ENCODE results near the gene GRAMD2A. TPM values are rescaled to one million over a fixed set of nuclear protein-coding genes. Genes with fewer than 3 reads are reported as not detected.

Gene GRAMD2A
- total and polyA plus RNA-seq, 8 donors: 6.2 to 36.1 (median 8.9) TPM

GRCh38 chr15:72205896-72206676, 8.5 kb upstream of the GRAMD2A start:
- TF ChIP-seq CTCF (IDR thresholded peaks at IDR 0.05): no peak
- H3K4me3 ChIP-seq: no peak overlapping the region
- peaks cover 5 to 100% of the 10 kb centered on the region in 2 donors for H3K36me3 ChIP-seq
- peaks cover 0 to 3% of the 10 kb centered on the region in 2 donors for H3K4me1 ChIP-seq
- H3K27ac ChIP-seq: no peak overlapping the region
- no peaks in the 10 kb centered on the region for H3K27me3 ChIP-seq
- DNase-seq (no peak), ATAC-seq (no peak)
- intact Hi-C loops (cut with DNase I): loop anchor here in 1 of 2 donors (10.0 kb wide), 1 partner anchor 79 kb away; no protein-coding TSS in a partner anchor
- no peaks in the 10 kb centered on the region for H3K9me3 ChIP-seq

- DNase-seq: no peak
- intact Hi-C loops (cut with DNase I): loop anchor here in 1 of 2 donors (10.0 kb wide), 1 partner anchor 80 kb away; no protein-coding TSS in a partner anchor
- H3K9me3 ChIP-seq: no peaks in the 10 kb centered on the region
- no peak overlapping the region for H3K4me3 ChIP-seq
- no peak for TF ChIP-seq CTCF (IDR thresholded peaks at IDR 0.05)
- H3K4me1 ChIP-seq: peaks cover 0 to 8% of the 10 kb centered on the region in 2 donors
- ATAC-seq: no peak
- H3K27me3 ChIP-seq: no peaks in the 10 kb centered on the region
- H3K27ac ChIP-seq: no peak overlapping the region
- H3K36me3 ChIP-seq: peaks cover 5 to 100% of the 10 kb centered on the region in 2 donors
Observed at GRCh38 chr15:72205273-72205672, 7.7 kb upstream of the GRAMD2A start.

- Histone ChIP-seq H3K4me1 (peaks cover 8 to 24% of the 10 kb centered on the region in 2 donors), H3K27ac (no peak overlapping the region), H3K27me3 (no peaks in the 10 kb centered on the region), H3K36me3 (peaks cover 5 to 100% of the 10 kb centered on the region in 2 donors), H3K9me3 (no peaks in the 10 kb centered on the region), H3K4me3 (no peak overlapping the region)
- intact Hi-C loops (cut with DNase I): loop anchor here in 1 of 2 donors (10.0 kb wide), 1 partner anchor 81 kb away; no protein-coding TSS in a partner anchor
- DNase-seq (peak in 2 of 4 donors; percentile 73 to 80), ATAC-seq (peak; percentile 52)
- no peak for TF ChIP-seq CTCF (IDR thresholded peaks at IDR 0.05)
Observed at GRCh38 chr15:72203507-72203837, 5.9 kb upstream of the GRAMD2A start.

- no peak overlapping the region for H3K4me3 ChIP-seq
- DNase-seq: no peak
- intact Hi-C loops (cut with DNase I): loop anchor here in 1 of 2 donors (10.0 kb wide), 1 partner anchor 82 kb away; no protein-coding TSS in a partner anchor
- ATAC-seq: no peak
- H3K4me1 ChIP-seq: peaks cover 12 to 29% of the 10 kb centered on the region in 2 donors
- H3K27me3 ChIP-seq: peaks cover 0 to 5% of the 10 kb centered on the region in 2 donors
- TF ChIP-seq CTCF (IDR thresholded peaks at IDR 0.05): no peak
- H3K27ac ChIP-seq: no peak overlapping the region
- no peaks in the 10 kb centered on the region for H3K9me3 ChIP-seq
- peaks cover 5 to 100% of the 10 kb centered on the region in 2 donors for H3K36me3 ChIP-seq
Observed at GRCh38 chr15:72202801-72203506, 5.4 kb upstream of the GRAMD2A start.

GRCh38 chr15:72202302-72202701, 4.7 kb upstream of the GRAMD2A start:
- no peaks in the 10 kb centered on the region for H3K9me3 ChIP-seq
- no peak overlapping the region for H3K27ac ChIP-seq
- intact Hi-C loops (cut with DNase I): loop anchor here in 1 of 2 donors (10.0 kb wide), 1 partner anchor 82 kb away; no protein-coding TSS in a partner anchor
- peaks cover 12 to 32% of the 10 kb centered on the region in 2 donors for H3K4me1 ChIP-seq
- no peak overlapping the region for H3K4me3 ChIP-seq
- ATAC-seq (no peak), DNase-seq (no peak)
- no peak for TF ChIP-seq CTCF (IDR thresholded peaks at IDR 0.05)
- peaks cover 5 to 95% of the 10 kb centered on the region in 2 donors for H3K36me3 ChIP-seq
- peaks cover 0 to 11% of the 10 kb centered on the region in 2 donors for H3K27me3 ChIP-seq
